Loucy (cell line): Measurements from ENCODE around the gene RNF169.

Experiments used
- H2AFZ ChIP-seq: fragments of 200-600 bp; sonication (generic); 2 replicates; pipeline ENCODE4 v1.6.0; 2016; ENCODE audit warnings: antibody characterized with exemption, mild to moderate bottlenecking, low read length, moderate library complexity
- H3F3A ChIP-seq: fragments of 200-600 bp; 2 replicates; pipeline ENCODE4 v1.6.0; 2016; ENCODE audit warnings: antibody characterized with exemption, low read depth, mild to moderate bottlenecking
- H3K27me3 ChIP-seq: fragments of 200-600 bp; sonication (generic); 2 replicates; pipeline ENCODE4 v1.6.1; 2014; ENCODE audit warnings: low read length, mild to moderate bottlenecking; ENCODE audit not compliant: insufficient read depth, poor library complexity, severe bottlenecking
- H3K36me3 ChIP-seq: fragments of 200-600 bp; sonication (generic); 2 replicates; pipeline ENCODE4 v1.6.1; 2016; ENCODE audit warnings: low read length; ENCODE audit not compliant: insufficient read depth
- H3K4me1 ChIP-seq: fragments of 200-600 bp; sonication (generic); 2 replicates; pipeline ENCODE4 v1.5.1; 2014; ENCODE audit warnings: low read length, mild to moderate bottlenecking; ENCODE audit not compliant: insufficient read depth, poor library complexity, severe bottlenecking
- H3K4me2 ChIP-seq: fragments of 200-600 bp; sonication (generic); 2 replicates; pipeline ENCODE4 v1.6.0; 2014; ENCODE audit warnings: antibody characterized with exemption, low read length, low read depth, mild to moderate bottlenecking; ENCODE audit not compliant: poor library complexity, severe bottlenecking
- H3K4me3 ChIP-seq: fragments of 200-600 bp; sonication (generic); 2 replicates; pipeline ENCODE4 v1.5.1; 2014; ENCODE audit warnings: low read length, mild to moderate bottlenecking, mixed read lengths; ENCODE audit not compliant: poor library complexity, severe bottlenecking
- H3K79me2 ChIP-seq: fragments of 200-600 bp; sonication (generic); 2 replicates; pipeline ENCODE4 v1.6.1; 2014; ENCODE audit warnings: low read length; ENCODE audit not compliant: insufficient read depth
- H3K9ac ChIP-seq: fragments of 200-600 bp; sonication (generic); 2 replicates; pipeline ENCODE4 v1.6.0; 2014; ENCODE audit warnings: mild to moderate bottlenecking, low read depth, low read length, moderate library complexity; ENCODE audit not compliant: poor library complexity, severe bottlenecking
- H3K9me2 ChIP-seq: fragments of 200-600 bp; sonication (generic); replicated peaks from 2 replicates; pipeline ENCODE4 v1.6.1; 2016; ENCODE audit warnings: low read depth, low read length, mixed read lengths
- H3K9me3 ChIP-seq: fragments of 200-600 bp; sonication (generic); 2 replicates; pipeline ENCODE4 v1.6.1; 2014; ENCODE audit warnings: mild to moderate bottlenecking, antibody characterized with exemption, low read length, low read depth; ENCODE audit not compliant: insufficient read depth
- H4K20me1 ChIP-seq: fragments of 200-600 bp; sonication (generic); 2 replicates; pipeline ENCODE4 v1.6.0; 2014; ENCODE audit warnings: antibody characterized with exemption, low read length, mild to moderate bottlenecking; ENCODE audit not compliant: insufficient read depth, poor library complexity, severe bottlenecking
- CTCF ChIP-seq: fragments of 200-600 bp; sonication (generic); conservative IDR thresholded peaks from 2 replicates; pipeline ENCODE4 v1.5.1; 2014; ENCODE audit warnings: mild to moderate bottlenecking, antibody characterized with exemption, low read length
- EZH2phosphoT487 ChIP-seq: fragments of 200-600 bp; IDR thresholded peaks from 2 replicates; pipeline ENCODE4 v1.6.1; 2018; ENCODE audit warnings: antibody characterized with exemption, mild to moderate bottlenecking, moderate library complexity, borderline replicate concordance

The RNF169 gene

GRCh38 chr11:74719011-74719410, 29.6 kb upstream of the RNF169 start:
- no peak overlapping the region for H3K4me3 ChIP-seq
- no peaks in the 10 kb centered on the region for H3K36me3 ChIP-seq
- no peak overlapping the region for H3K9ac ChIP-seq
- no peaks in the 10 kb centered on the region for H3K9me2 ChIP-seq
- no peaks in the 10 kb centered on the region for H3K27me3 ChIP-seq
- no peaks in the 10 kb centered on the region for H3K9me3 ChIP-seq
- TF ChIP-seq CTCF (no peak), EZH2phosphoT487 (no peak)
- no peak overlapping the region for H2AFZ ChIP-seq
- H3K79me2 ChIP-seq, result no peaks in the 10 kb centered on the region
- H3K4me2 ChIP-seq, result no peak overlapping the region
- H3F3A ChIP-seq, result no peaks in the 10 kb centered on the region
- H4K20me1 ChIP-seq, result no peaks in the 10 kb centered on the region
- no peaks in the 10 kb centered on the region for H3K4me1 ChIP-seq

GRCh38 chr11:74720596-74721478, 27.8 kb upstream of the RNF169 start:
- Histone ChIP-seq H3K79me2 (no peaks in the 10 kb centered on the region), H3K4me1 (no peaks in the 10 kb centered on the region), H3K4me2 (no peak overlapping the region), H3K27me3 (no peaks in the 10 kb centered on the region), H2AFZ (no peak overlapping the region; the same call in 1 of the 2 replicates), H4K20me1 (no peaks in the 10 kb centered on the region), H3K4me3 (no peak overlapping the region), H3K9me3 (no peaks in the 10 kb centered on the region), H3F3A (no peaks in the 10 kb centered on the region), H3K9ac (no peak overlapping the region), H3K36me3 (no peaks in the 10 kb centered on the region), H3K9me2 (no peaks in the 10 kb centered on the region)
- no peak for TF ChIP-seq EZH2phosphoT487
- no peak for TF ChIP-seq CTCF

- H3K9me3 ChIP-seq, result no peaks in the 10 kb centered on the region
- no peak overlapping the region for H3K9ac ChIP-seq
- H3K79me2 ChIP-seq, result no peaks in the 10 kb centered on the region
- no peak overlapping the region for H3K4me2 ChIP-seq
- H3K4me3 ChIP-seq, result no peak overlapping the region
- H2AFZ ChIP-seq, result no peak overlapping the region
- TF ChIP-seq CTCF, result no peak
- no peak for TF ChIP-seq EZH2phosphoT487
- H3K4me1 ChIP-seq, result no peaks in the 10 kb centered on the region
- no peaks in the 10 kb centered on the region for H3K27me3 ChIP-seq
- H3K9me2 ChIP-seq, result no peaks in the 10 kb centered on the region
- no peaks in the 10 kb centered on the region for H3F3A ChIP-seq
- no peaks in the 10 kb centered on the region for H4K20me1 ChIP-seq
- H3K36me3 ChIP-seq, result no peaks in the 10 kb centered on the region
Measured at GRCh38 chr11:74721479-74721835, 27.2 kb upstream of the RNF169 start.
